KMS-11 (cell line): ENCODE measurements around the gene MT1M.

Source experiments
- H2AFZ ChIP-seq: fragments of 200-600 bp; sonication (generic); 2 replicates; pipeline ENCODE4 v1.6.1; 2016; ENCODE audit warnings: antibody characterized with exemption, mixed run types, low read depth
- H3K27ac ChIP-seq: fragments of 200-600 bp; sonication (generic); 2 replicates; pipeline ENCODE4 v1.6.1; 2016; ENCODE audit warnings: mild to moderate bottlenecking, mixed run types
- H3K27me3 ChIP-seq: fragments of 200-600 bp; sonication (generic); 2 replicates; pipeline ENCODE4 v1.6.1; 2017; ENCODE audit warnings: mild to moderate bottlenecking, low read depth, mixed run types, moderate library complexity; ENCODE audit not compliant: insufficient read depth
- H3K36me3 ChIP-seq: fragments of 200-600 bp; sonication (generic); 2 replicates; pipeline ENCODE4 v1.6.1; 2017; ENCODE audit warnings: mild to moderate bottlenecking, mixed run types; ENCODE audit not compliant: insufficient read depth
- H3K4me1 ChIP-seq: fragments of 200-600 bp; sonication (generic); 2 replicates; pipeline ENCODE4 v1.6.1; 2016; ENCODE audit warnings: mild to moderate bottlenecking, low read depth, mixed run types; ENCODE audit not compliant: poor library complexity, severe bottlenecking
- H3K4me2 ChIP-seq: fragments of 200-600 bp; sonication (generic); 2 replicates; pipeline ENCODE4 v1.7.0; 2016; ENCODE audit warnings: mild to moderate bottlenecking, mixed run types
- H3K4me3 ChIP-seq: fragments of 200-600 bp; sonication (generic); IDR thresholded peaks from 2 replicates; pipeline ENCODE4 v1.6.1; 2017; ENCODE audit warnings: low read depth, low read length, mixed read lengths; ENCODE audit not compliant: insufficient read depth
- H3K79me2 ChIP-seq: fragments of 200-600 bp; sonication (generic); 2 replicates; pipeline ENCODE4 v1.6.1; 2016; ENCODE audit warnings: low read depth, mixed run types; ENCODE audit not compliant: insufficient read depth
- H3K9ac ChIP-seq: fragments of 200-600 bp; sonication (generic); 2 replicates; pipeline ENCODE4 v1.6.1; 2016; ENCODE audit warnings: mild to moderate bottlenecking, mixed run types
- H4K20me1 ChIP-seq: fragments of 200-600 bp; sonication (generic); 2 replicates; pipeline ENCODE4 v1.6.1; 2016; ENCODE audit warnings: mild to moderate bottlenecking, mixed run types; ENCODE audit not compliant: insufficient read depth
- CTCF ChIP-seq: fragments of 200-600 bp; sonication (generic); conservative IDR thresholded peaks from 2 replicates; pipeline ENCODE4 v1.6.1; 2017; ENCODE audit warnings: low read depth, mild to moderate bottlenecking, antibody characterized with exemption, low read length, moderate library complexity, mixed read lengths

MT1M gene

DNA sequence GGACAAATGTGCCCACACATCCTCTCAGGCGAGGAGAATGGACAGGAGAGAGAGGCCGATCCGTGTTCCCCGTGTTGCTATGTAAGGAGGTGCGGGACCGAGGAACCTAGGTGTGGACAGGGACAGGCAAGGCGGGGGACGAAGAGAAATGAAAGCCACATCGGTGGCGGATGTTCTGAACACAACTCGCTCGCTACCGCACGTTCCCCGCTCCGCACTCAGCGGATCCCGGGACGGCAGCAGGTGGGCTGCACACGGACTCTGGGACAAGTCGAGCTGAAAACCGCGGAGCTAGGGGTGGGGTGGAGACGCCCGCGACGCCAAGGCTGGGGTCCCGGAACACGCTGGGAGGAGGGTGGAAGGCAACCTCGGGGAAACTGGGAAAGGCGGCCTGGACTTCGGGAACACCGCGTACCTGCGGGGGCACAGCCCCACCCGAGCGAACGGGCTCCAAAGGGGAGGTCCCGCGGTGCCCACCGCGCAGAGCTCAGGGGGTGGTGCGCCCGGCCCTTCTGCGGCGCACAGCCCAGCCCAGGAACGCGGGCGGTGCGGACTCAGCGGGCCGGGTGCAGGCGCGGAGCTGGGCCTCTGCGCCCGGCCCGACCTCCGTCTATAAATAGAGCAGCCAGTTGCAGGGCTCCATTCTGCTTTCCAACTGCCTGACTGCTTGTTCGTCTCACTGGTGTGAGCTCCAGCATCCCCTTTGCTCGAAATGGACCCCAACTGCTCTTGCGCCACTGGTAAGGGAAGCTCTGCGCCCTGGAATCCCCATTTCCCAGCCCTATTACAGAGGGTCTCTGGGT is 7.1 kb upstream of the MT1M start, which contains the start of gene MT1E:
MT1E (plus strand) TSS at position 642 of the 803 bp plus-strand sequence; CDS start at position 713, 71 bp downstream.
- Histone ChIP-seq H3K27me3 (no peaks in the 10 kb centered on the region), H3K9ac (no peak within 1 kb of the TSS), H3K4me3 (no peak within 1 kb of the TSS), H2AFZ (no peak within 1 kb of the TSS), H3K4me1 (no peaks in the 10 kb centered on the region), H3K4me2 (no peak within 1 kb of the TSS), H3K36me3 (no peaks in the 10 kb centered on the region), H4K20me1 (no peaks in the 10 kb centered on the region), H3K79me2 (no peaks in the 10 kb centered on the region), H3K27ac (no peak within 1 kb of the TSS)
- TF ChIP-seq CTCF = no peak

GRCh38 chr16:56625943-56626654 is 6.4 kb upstream of the MT1M start:
- Histone ChIP-seq H3K27me3 (no peaks in the 10 kb centered on the region), H3K79me2 (no peaks in the 10 kb centered on the region), H3K4me1 (no peaks in the 10 kb centered on the region), H3K9ac (no peak overlapping the region), H3K4me3 (no peak overlapping the region), H2AFZ (no peak overlapping the region), H4K20me1 (no peaks in the 10 kb centered on the region), H3K27ac (no peak overlapping the region), H3K4me2 (no peak overlapping the region), H3K36me3 (no peaks in the 10 kb centered on the region)
- TF ChIP-seq CTCF = no peak

GRCh38 chr16:56626685-56627084 is 5.8 kb upstream of the MT1M start:
- H3K4me3 ChIP-seq = no peak overlapping the region
- no peak overlapping the region for H3K27ac ChIP-seq
- H2AFZ ChIP-seq = no peak overlapping the region
- TF ChIP-seq CTCF = no peak
- no peaks in the 10 kb centered on the region for H3K79me2 ChIP-seq
- H4K20me1 ChIP-seq = no peaks in the 10 kb centered on the region
- no peak overlapping the region for H3K9ac ChIP-seq
- H3K36me3 ChIP-seq = no peaks in the 10 kb centered on the region
- no peaks in the 10 kb centered on the region for H3K4me1 ChIP-seq
- H3K27me3 ChIP-seq = no peaks in the 10 kb centered on the region
- H3K4me2 ChIP-seq = no peak overlapping the region

DNA sequence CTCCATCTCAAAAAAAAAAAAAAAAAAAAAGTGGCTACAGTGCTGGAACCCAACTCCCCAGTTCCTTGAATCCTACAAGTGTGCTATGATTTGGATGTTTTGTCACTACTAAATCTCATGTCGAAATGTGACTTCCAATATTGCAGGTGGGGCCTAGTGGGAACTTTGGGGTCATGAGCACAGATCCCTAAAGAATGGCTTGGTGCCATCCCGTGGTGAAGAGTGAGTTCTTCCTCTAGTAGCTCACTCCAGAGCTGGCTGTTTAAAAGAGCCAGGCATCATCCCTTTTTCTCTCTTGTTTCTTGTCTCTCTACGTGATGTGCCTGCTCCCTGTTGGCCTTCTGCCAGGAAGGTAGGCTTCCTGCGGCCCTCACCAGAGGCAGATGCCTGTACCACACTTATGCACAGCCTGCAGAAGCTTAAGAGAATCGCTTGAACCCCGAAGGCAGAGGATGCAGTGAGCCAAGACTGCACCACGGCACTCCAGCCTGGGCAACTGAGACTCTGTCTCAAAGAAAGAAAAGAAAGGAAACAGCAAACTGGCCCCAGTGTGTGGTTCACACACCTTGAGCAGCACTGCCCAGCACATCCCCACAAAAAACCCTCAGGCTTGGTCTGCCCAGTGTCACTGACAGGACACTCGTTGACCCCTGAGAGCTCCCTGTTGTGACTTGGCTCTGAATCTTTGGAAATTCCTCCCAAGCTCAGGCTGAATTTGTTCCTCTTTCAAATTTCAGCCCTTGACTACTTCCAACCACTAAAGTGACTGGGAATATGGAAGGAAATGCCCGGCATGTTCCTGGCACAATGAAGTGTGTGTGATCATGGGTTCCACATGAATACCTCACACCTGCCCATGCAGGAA is 3.7 kb upstream of the MT1M start:
- Histone ChIP-seq H3K79me2 (no peaks in the 10 kb centered on the region), H2AFZ (no peak overlapping the region), H3K27me3 (no peaks in the 10 kb centered on the region), H3K27ac (no peak overlapping the region), H3K4me1 (no peaks in the 10 kb centered on the region), H4K20me1 (no peaks in the 10 kb centered on the region), H3K4me3 (no peak overlapping the region), H3K9ac (no peak overlapping the region), H3K4me2 (no peak overlapping the region), H3K36me3 (no peaks in the 10 kb centered on the region)
- no peak for TF ChIP-seq CTCF
